ENCODE data around the gene CADPS2.

GRCh38 chr7:122467661-122468449, 418.4 kb downstream of the CADPS2 start:
- TF ChIP-seq EZH2 (IDR thresholded peaks at IDR 0.05; ENCODE audit: low read length, missing control alignments) (no peak), CTCF (conservative IDR thresholded peaks at IDR 0.05 in 1 of 2, IDR thresholded peaks at IDR 0.05 in 1 of 2; ENCODE audit: low read depth in 1 of 2, low read length in 2 of 2) (no peak)
